ENCODE data around the gene GABRA5. TPM values are rescaled to one million over a fixed set of nuclear protein-coding genes. Genes with fewer than 3 reads are reported as not detected.

The GABRA5 gene
- total and polyA plus RNA-seq, 2 of the 13 experiments (the other 11 are each of a cell fraction or from before 2014, with no cell fraction given): not detected

GRCh38 chr15:26891448-26892181 is 24.8 kb downstream of the GABRA5 start (continued):
- no peak for TF ChIP-seq TAF1 (CRISPR knock-in tag; IDR thresholded peaks at IDR 0.05)
- no peak for TF ChIP-seq HBP1 (CRISPR knock-in tag; IDR thresholded peaks at IDR 0.05; ENCODE audit: low read depth)
- no peak for TF ChIP-seq ZNF253 (CRISPR knock-in tag; IDR thresholded peaks at IDR 0.05; ENCODE audit: borderline replicate concordance)
- no peak for TF ChIP-seq JDP2 (CRISPR knock-in tag; IDR thresholded peaks at IDR 0.05; ENCODE audit: borderline replicate concordance)
- TF ChIP-seq ZNF101 (CRISPR knock-in tag; IDR thresholded peaks at IDR 0.05; ENCODE audit: borderline replicate concordance, low read depth): no peak
- peak; percentile 87 for TF ChIP-seq CTCF (CRISPR knock-in tag; IDR thresholded peaks at IDR 0.05)

- FAIRE-seq (no peak), DNase-seq (ENCODE audit: low spot score) (no peak), ATAC-seq (no peak)
- ChIA-PET CTCF (ENCODE audit: low intra/inter-chr PET ratio, low total read pairs) (interaction anchor here (4.3 kb wide), 1 partner anchor 125 kb away, joined by 65 read pairs; no protein-coding TSS in a partner anchor), POLR2A (no interaction called here)
- Histone ChIP-seq H3K9me3 (ENCODE audit: low read length) (no peaks in the 10 kb centered on the region), H3K27me3 (ENCODE audit: control insufficient read depth in 1 of 2, insufficient read depth in 2 of 2, low read length in 2 of 2) (0 out of 5 replicates have a peak, but pooled peaks cover 0 to 1% of the 10 kb centered on the region in 2 experiments), H4K20me1 (ENCODE audit: insufficient read depth, low read length) (no peaks in the 10 kb centered on the region), H3K4me3 (replicated peaks in 1 of 3; ENCODE audit: insufficient read depth in 1 of 3, low read depth in 2 of 3, low read length in 3 of 3) (no peak overlapping the region), H3K9ac (ENCODE audit: insufficient read depth, low read depth, low read length) (no peak overlapping the region), H3K4me2 (ENCODE audit: low read depth, low read length) (no peak overlapping the region), H3K4me1 (ENCODE audit: insufficient read depth, low read length) (peaks cover 9% of the 10 kb centered on the region), H3K79me2 (ENCODE audit: insufficient read depth, low read length) (no peaks in the 10 kb centered on the region), H3K36me3 (replicated peaks in 1 of 2; ENCODE audit: control insufficient read depth in 1 of 2, insufficient read depth in 2 of 2, low read length in 2 of 2) (no peaks in the 10 kb centered on the region), H2AFZ (ENCODE audit: low read length) (no peak overlapping the region), H3K27ac (ENCODE audit: extremely low read length, insufficient read depth, low read length) (no peak overlapping the region)
- no TSS peak for BruUV-seq (replicated peaks)
- intact Hi-C loops (cut with micrococcal nuclease; ENCODE audit: unreplicated experiment): no loop called here
- in situ Hi-C loops (cut with HindIII; ENCODE audit: extremely low pct_ligation_motif_present, low pct_unique_long_range_greater_than_20kb): loop anchor here (5.0 kb wide), 2 partner anchors 125 to 465 kb away; no protein-coding TSS in a partner anchor
- WGBS (ENCODE audit: low lambda C conversion rate): 59% methylated on average over 20 of the region's 24 CpGs
- no peak for TF ChIP-seq HMG20A (CRISPR knock-in tag; IDR thresholded peaks at IDR 0.05; ENCODE audit: borderline replicate concordance)
- TF ChIP-seq KAT2B (IDR thresholded peaks at IDR 0.05; ENCODE audit: borderline replicate concordance, low read depth, low read length): no peak
- no peak for TF ChIP-seq SP1 (IDR thresholded peaks at IDR 0.05)
- TF ChIP-seq SP1 (CRISPR knock-in tag; IDR thresholded peaks at IDR 0.05): no peak
- TF ChIP-seq SNAI1 (CRISPR knock-in tag; IDR thresholded peaks at IDR 0.05; ENCODE audit: borderline replicate concordance): no peak
- no peak for TF ChIP-seq ZBTB34 (CRISPR knock-in tag; IDR thresholded peaks at IDR 0.05)
- no peak for TF ChIP-seq NR1H2 (CRISPR knock-in tag; IDR thresholded peaks at IDR 0.05; ENCODE audit: borderline replicate concordance, low read depth)
Measured at GRCh38 chr15:26892182-26892518, 25.3 kb downstream of the GABRA5 start.

Data from HepG2 (cell line).